Heart right ventricle (tissue), 16 donors: ENCODE results near the gene KLHL29. TPM values are rescaled to one million over a fixed set of nuclear protein-coding genes. Genes with fewer than 3 reads are reported as not detected.

ENCODE experiments used
- ATAC-seq, 8 donors: fragments of 200-7000 bp; cut with Tn5 transposase; one replicate each; pipeline ENCODE4 v1.9.1; 2020; ENCODE audit warnings: mild to moderate bottlenecking in 8 of 8, moderate library complexity in 8 of 8, moderate number of reproducible peaks in 1 of 8
- DNase-seq, 2 donors: peaks; one replicate each; pipeline ENCODE4 v3.0.0-alpha.2; 2020
- H3K27ac ChIP-seq, 10 donors: fragments of 200-600 bp; sonication (generic) in 2 of 10; one replicate each; pipeline versions ENCODE4 v1.5.0 to v1.8.0; 2020 to 2022; ENCODE audit warnings: mild to moderate bottlenecking in 3 of 10
- H3K27me3 ChIP-seq, 7 donors: fragments of 200-600 bp; one replicate each; pipeline ENCODE4 v1.8.0; 2021 to 2022; ENCODE audit warnings: mild to moderate bottlenecking in 2 of 7
- H3K36me3 ChIP-seq, 9 donors: fragments of 200-600 bp; sonication (generic) in 1 of 9; one replicate each; pipeline versions ENCODE4 v1.5.0 to v1.8.0; 2020 to 2022; ENCODE audit warnings: mild to moderate bottlenecking in 2 of 9
- H3K4me1 ChIP-seq, 9 donors: fragments of 200-600 bp; sonication (generic) in 1 of 9; one replicate each; pipeline versions ENCODE4 v1.5.0 to v1.8.0; 2020 to 2022; ENCODE audit warnings: mild to moderate bottlenecking in 4 of 9
- H3K4me3 ChIP-seq, 10 donors: fragments of 200-600 bp; sonication (generic) in 2 of 10; one replicate each; pipeline versions ENCODE4 v1.5.0 to v1.8.0; 2020 to 2022; ENCODE audit warnings: mild to moderate bottlenecking in 7 of 10, moderate library complexity in 2 of 10
- H3K9me3 ChIP-seq, 11 donors: fragments of 200-600 bp in 10 of 11; sonication (generic) in 2 of 11; one replicate each; pipeline versions ENCODE4 v1.5.0 to v1.8.0; 2013 to 2022; ENCODE audit warnings: mild to moderate bottlenecking in 2 of 11, control low read depth in 1 of 11, moderate library complexity in 1 of 11
- WGBS, 2 donors: extraction: QIAGEN DNeasy Blood & Tissue Kit; methylation state at CpG; one replicate each; pipeline ENCODE4 v1.1.7; 2013; ENCODE audit warnings: inconsistent platforms in 1 of 2; 5-methylcytosine and 5-hydroxymethylcytosine counted together
- intact Hi-C, 10 donors: fragments of 100-400 bp; cut with DNase I; formaldehyde crosslinking; loops; one replicate each; pipeline versions ENCODE4 v1.11.1 to v1.14.2; 2022
- polyA plus RNA-seq, 2 donors: library from polyadenylated mRNA; stranded (reverse); fragments of 200-250 nt; gene quantifications; one replicate each; pipeline ENCODE4 v1.2.3, GENCODE V29; 2013
- total RNA-seq, 10 donors: library from RNA; stranded (reverse); fragmentation: NEBNext Ultra II Directional in 3 of 10; extraction: Animal tissue kit (Norgen Biotek cat#: 25700) in 3 of 10; gene quantifications; one replicate each; pipeline versions ENCODE4 v1.2.1 to v1.2.4, GENCODE V29; 2021 to 2023
- TF ChIP-seq, protein P1 (sequence below), 9 donors: fragments of 200-600 bp; sonication (generic) in 2 of 9; IDR thresholded peaks; one replicate each; pipeline versions ENCODE4 v1.5.0 to v1.8.0; 2021 to 2022; ENCODE audit warnings: antibody characterized with exemption in 9 of 9, mild to moderate bottlenecking in 5 of 9, moderate library complexity in 1 of 9
- donor health status: Arrhythmogenic right ventricular cardiomyopathy.
- donor health status: ischemic (EF 13 %, LVEDD 7.1; RV severe dilation, severe dysfunction).
- donor health status: healthy with polysubstance abuse.
- donor health status: DM: no; HTN: yes; CAD: no.
- donor health status: DM: no; HTN: no; CAD: no.
- donor health status: ischemic (EF 25% LVEDD 6.9; RV normal size, moderate dysfunction).
- donor health status: ischemic (EF 25% LVEDD 5.7; RV mildly dilated, moderate dysfunction).
- donor health status: healthy.
- donor health status: DM: yes; HTN: yes; CAD: no.
- donor health status: Ischemic cardiomyopathy.
- donor health status: ischemic (EF 35%, LVEDD 5.7; RV mildly dilated, moderate dysfunction).
- donor health status: nonischemic (EF 11% LVEDD 7.7; RV severe dilation, severe dysfunction).
- donor health status: DM: yes; HTN: yes; CAD: no.
- donor health status: PGD.
- donor health status: ischemic (EF 29% LVEDD 5.4; RV normal size, mild dysfunction).
- donor health status: nonischemic (EF 23%, LVEDD 6.1; RV moderate dilation, normal function).

Gene KLHL29
- total and polyA plus RNA-seq, 12 donors: 0.71 to 1.5 (median 1.0) TPM

DNA sequence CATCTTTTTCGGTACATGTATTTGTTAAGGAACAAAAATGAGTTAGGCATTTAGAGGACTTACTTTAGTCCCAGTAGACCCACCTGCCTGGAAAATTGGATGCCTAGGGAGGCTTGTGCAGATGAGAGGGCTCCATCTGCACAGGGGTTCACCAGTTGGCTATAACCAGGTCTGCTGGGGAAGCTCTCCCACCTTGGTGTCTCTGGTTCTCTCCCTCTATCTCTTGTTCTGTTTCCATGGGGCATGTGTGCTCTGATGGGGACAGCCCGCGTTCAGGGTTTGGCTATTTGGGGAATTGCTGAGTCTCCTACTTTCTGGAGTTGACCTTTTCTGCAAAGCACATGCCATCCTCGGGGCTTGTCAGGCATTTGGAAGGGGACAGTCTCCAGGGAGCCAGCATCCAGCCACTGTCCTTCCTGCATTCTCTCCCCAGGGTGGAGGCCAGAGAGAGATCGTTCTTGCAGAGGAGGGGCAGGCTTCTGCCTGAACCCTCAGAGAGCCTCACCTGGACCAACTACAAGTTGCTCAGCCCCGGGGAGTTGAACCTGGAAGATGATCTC is 157.3 kb downstream of the KLHL29 start:
- Histone ChIP-seq H3K9me3 (no peaks in the 10 kb centered on the region), H3K27me3 (peaks cover 0 to 8% (median 0%) of the 10 kb centered on the region in 7 donors), H3K4me3 (no peak overlapping the region), H3K27ac (peak overlapping the region in 2 of 10 donors; percentile 40 to 42), H3K4me1 (peaks cover 0 to 37% (median 9%) of the 10 kb centered on the region in 9 donors), H3K36me3 (no peaks in the 10 kb centered on the region)
- intact Hi-C loops: no loop called here
- no peak for DNase-seq
- WGBS, 2 donors: 62 to 67% methylated on average over 6 of the region's 6 CpGs
- TF ChIP-seq, protein P1, sequence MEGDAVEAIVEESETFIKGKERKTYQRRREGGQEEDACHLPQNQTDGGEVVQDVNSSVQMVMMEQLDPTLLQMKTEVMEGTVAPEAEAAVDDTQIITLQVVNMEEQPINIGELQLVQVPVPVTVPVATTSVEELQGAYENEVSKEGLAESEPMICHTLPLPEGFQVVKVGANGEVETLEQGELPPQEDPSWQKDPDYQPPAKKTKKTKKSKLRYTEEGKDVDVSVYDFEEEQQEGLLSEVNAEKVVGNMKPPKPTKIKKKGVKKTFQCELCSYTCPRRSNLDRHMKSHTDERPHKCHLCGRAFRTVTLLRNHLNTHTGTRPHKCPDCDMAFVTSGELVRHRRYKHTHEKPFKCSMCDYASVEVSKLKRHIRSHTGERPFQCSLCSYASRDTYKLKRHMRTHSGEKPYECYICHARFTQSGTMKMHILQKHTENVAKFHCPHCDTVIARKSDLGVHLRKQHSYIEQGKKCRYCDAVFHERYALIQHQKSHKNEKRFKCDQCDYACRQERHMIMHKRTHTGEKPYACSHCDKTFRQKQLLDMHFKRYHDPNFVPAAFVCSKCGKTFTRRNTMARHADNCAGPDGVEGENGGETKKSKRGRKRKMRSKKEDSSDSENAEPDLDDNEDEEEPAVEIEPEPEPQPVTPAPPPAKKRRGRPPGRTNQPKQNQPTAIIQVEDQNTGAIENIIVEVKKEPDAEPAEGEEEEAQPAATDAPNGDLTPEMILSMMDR (IDR thresholded peaks at IDR 0.05): no peak
- ATAC-seq: no peak

- Histone ChIP-seq H3K4me1 (peaks cover 0 to 37% (median 9%) of the 10 kb centered on the region in 9 donors), H3K27me3 (peaks cover 0 to 8% (median 0%) of the 10 kb centered on the region in 7 donors), H3K9me3 (no peaks in the 10 kb centered on the region), H3K27ac (no peak overlapping the region), H3K4me3 (no peak overlapping the region), H3K36me3 (no peaks in the 10 kb centered on the region)
- WGBS, 2 donors: 83 to 85% methylated on average over 10 of the region's 10 CpGs
- TF ChIP-seq, protein P1 (IDR thresholded peaks at IDR 0.05): no peak
- ATAC-seq (no peak), DNase-seq (no peak)
- intact Hi-C loops: no loop called here
These were observed 158.3 kb downstream of the KLHL29 start for GRCh38 chr2:23543302-23543701.

- peaks cover 0 to 8% (median 0%) of the 10 kb centered on the region in 7 donors for H3K27me3 ChIP-seq
- H3K36me3 ChIP-seq: no peaks in the 10 kb centered on the region
- intact Hi-C loops: no loop called here
- no peak for ATAC-seq
- H3K27ac ChIP-seq: no peak overlapping the region
- no peaks in the 10 kb centered on the region for H3K9me3 ChIP-seq
- DNase-seq: no peak
- WGBS, 2 donors: 85 to 88% methylated on average over 9 of the region's 9 CpGs
- no peak overlapping the region for H3K4me3 ChIP-seq
- TF ChIP-seq, protein P1 (IDR thresholded peaks at IDR 0.05): no peak
- H3K4me1 ChIP-seq: peaks cover 0 to 37% (median 9%) of the 10 kb centered on the region in 9 donors
These were observed 158.7 kb downstream of the KLHL29 start for GRCh38 chr2:23543728-23544127.

DNA sequence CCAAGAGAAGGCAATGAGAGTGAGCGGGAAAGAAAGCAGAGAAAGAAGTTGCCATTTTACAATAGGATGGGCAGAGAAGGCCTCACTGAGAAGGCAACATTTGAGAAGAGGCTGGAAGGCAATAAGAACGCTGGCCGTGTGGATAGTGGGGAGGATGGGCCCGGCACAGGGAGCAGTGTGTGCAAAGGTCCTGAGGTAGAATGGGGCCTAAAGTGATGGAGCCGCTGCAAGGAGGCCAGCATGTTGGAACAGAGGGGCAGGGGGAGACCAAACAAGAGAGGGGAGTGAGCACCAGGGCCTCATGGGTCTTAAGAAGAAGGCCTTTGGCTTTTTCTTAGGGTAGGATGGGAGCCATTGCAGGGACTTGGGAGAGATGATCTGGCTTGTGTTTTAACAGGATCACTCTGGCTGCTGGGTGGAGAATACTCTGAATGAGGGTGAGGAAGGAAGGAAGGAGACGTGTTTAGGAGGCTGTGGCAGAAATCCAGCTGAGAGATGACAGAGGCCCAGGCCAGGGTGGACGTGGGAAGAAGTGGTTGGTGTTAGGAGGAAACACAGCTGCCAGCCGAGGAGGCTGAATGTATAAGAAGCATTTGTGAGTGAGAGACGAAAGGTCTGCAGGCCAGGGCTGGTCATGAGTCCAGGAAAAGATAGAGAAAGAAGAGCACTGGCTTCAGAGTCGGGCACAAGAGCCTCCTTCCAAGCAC is 159.8 kb downstream of the KLHL29 start:
- Histone ChIP-seq H3K4me1 (peaks cover 0 to 45% (median 9%) of the 10 kb centered on the region in 9 donors), H3K9me3 (no peaks in the 10 kb centered on the region), H3K27ac (no peak overlapping the region), H3K36me3 (no peaks in the 10 kb centered on the region), H3K4me3 (no peak overlapping the region), H3K27me3 (peaks cover 0 to 8% (median 0%) of the 10 kb centered on the region in 7 donors)
- 75 to 79% methylated on average over 10 of the region's 10 CpGs for WGBS, 2 donors
- ATAC-seq: no peak
- intact Hi-C loops: no loop called here
- TF ChIP-seq, protein P1 (IDR thresholded peaks at IDR 0.05): no peak
- no peak for DNase-seq
